ENCODE data around the gene UCMA.

- TF ChIP-seq, protein P1, sequence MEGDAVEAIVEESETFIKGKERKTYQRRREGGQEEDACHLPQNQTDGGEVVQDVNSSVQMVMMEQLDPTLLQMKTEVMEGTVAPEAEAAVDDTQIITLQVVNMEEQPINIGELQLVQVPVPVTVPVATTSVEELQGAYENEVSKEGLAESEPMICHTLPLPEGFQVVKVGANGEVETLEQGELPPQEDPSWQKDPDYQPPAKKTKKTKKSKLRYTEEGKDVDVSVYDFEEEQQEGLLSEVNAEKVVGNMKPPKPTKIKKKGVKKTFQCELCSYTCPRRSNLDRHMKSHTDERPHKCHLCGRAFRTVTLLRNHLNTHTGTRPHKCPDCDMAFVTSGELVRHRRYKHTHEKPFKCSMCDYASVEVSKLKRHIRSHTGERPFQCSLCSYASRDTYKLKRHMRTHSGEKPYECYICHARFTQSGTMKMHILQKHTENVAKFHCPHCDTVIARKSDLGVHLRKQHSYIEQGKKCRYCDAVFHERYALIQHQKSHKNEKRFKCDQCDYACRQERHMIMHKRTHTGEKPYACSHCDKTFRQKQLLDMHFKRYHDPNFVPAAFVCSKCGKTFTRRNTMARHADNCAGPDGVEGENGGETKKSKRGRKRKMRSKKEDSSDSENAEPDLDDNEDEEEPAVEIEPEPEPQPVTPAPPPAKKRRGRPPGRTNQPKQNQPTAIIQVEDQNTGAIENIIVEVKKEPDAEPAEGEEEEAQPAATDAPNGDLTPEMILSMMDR (IDR thresholded peaks at IDR 0.05): no peak
- TF ChIP-seq POLR2A (IDR thresholded peaks at IDR 0.05): no peak
Measured at GRCh38 chr10:13231808-13232207, 2.4 kb downstream of the UCMA start.

Measured in body of pancreas (tissue), 4 donors.